ENCODE data around the gene CACHD1. TPM values are rescaled to one million over a fixed set of nuclear protein-coding genes. Genes with fewer than 3 reads are reported as not detected.
"Not testable (repeated sequence)": the region's sequence is repeated elsewhere in the genome, so short reads cannot be mapped to it uniquely, and the experiment has no call there.

CACHD1 gene
- total and polyA plus RNA-seq, 4 donors = 4.7 to 49.6 (median 12.5) TPM

- Histone ChIP-seq H3K9ac (ENCODE audit: insufficient read depth in 1 of 2, low read length in 2 of 2) (no peak overlapping the region), H3K4me1 (ENCODE audit: control insufficient read depth in 5 of 5, insufficient read depth in 5 of 5, low read length in 5 of 5) (peaks cover 0 to 13% (median 6%) of the 10 kb centered on the region in 5 donors), H3K4me3 (no peak overlapping the region), H3K36me3 (ENCODE audit: control insufficient read depth in 4 of 4, insufficient read depth in 4 of 4, low read length in 4 of 4) (peaks cover 0 to 18% (median 6%) of the 10 kb centered on the region in 4 donors), H3K9me3 (ENCODE audit: control insufficient read depth in 4 of 4, insufficient read depth in 3 of 4, low read length in 3 of 4) (peaks cover 0 to 8% (median 0%) of the 10 kb centered on the region in 4 donors), H3K27me3 (ENCODE audit: control insufficient read depth in 3 of 3, insufficient read depth in 3 of 3, low read length in 2 of 3) (no peaks in the 10 kb centered on the region), H3K27ac (ENCODE audit: low read depth in 1 of 2, low read length in 1 of 2) (no peak overlapping the region)
- no peak for TF ChIP-seq CTCF (IDR thresholded peaks at IDR 0.05; ENCODE audit: control extremely low read depth, extremely low read depth)
- 63 to 64% methylated on average over 1 of the region's 1 CpG for WGBS, 2 donors
- DNase-seq = peak; percentile 22 to 84 (median 60)
- peak; percentile 45 for ATAC-seq (ENCODE audit: insufficient read depth, low FRiP score)
Observed at GRCh38 chr1:64608005-64608650, 138.2 kb downstream of the CACHD1 start.

- Histone ChIP-seq H3K27ac (ENCODE audit: low read depth in 1 of 2, low read length in 1 of 2) (no peak overlapping the region), H3K4me1 (ENCODE audit: control insufficient read depth in 5 of 5, insufficient read depth in 5 of 5, low read length in 5 of 5) (peaks cover 0 to 13% (median 6%) of the 10 kb centered on the region in 5 donors), H3K27me3 (ENCODE audit: control insufficient read depth in 3 of 3, insufficient read depth in 3 of 3, low read length in 2 of 3) (no peaks in the 10 kb centered on the region), H3K9ac (ENCODE audit: insufficient read depth in 1 of 2, low read length in 2 of 2) (no peak overlapping the region), H3K9me3 (ENCODE audit: control insufficient read depth in 4 of 4, insufficient read depth in 3 of 4, low read length in 3 of 4) (peaks cover 0 to 8% (median 0%) of the 10 kb centered on the region in 4 donors), H3K4me3 (no peak overlapping the region), H3K36me3 (ENCODE audit: control insufficient read depth in 4 of 4, insufficient read depth in 4 of 4, low read length in 4 of 4) (peaks cover 0 to 18% (median 6%) of the 10 kb centered on the region in 4 donors)
- no peak for TF ChIP-seq CTCF (IDR thresholded peaks at IDR 0.05; ENCODE audit: control extremely low read depth, extremely low read depth)
- WGBS, 2 donors = 70 to 77% methylated on average over 6 of the region's 6 CpGs
- DNase-seq (no peak), ATAC-seq (ENCODE audit: insufficient read depth, low FRiP score) (no peak)
Observed at GRCh38 chr1:64608651-64609048, 138.7 kb downstream of the CACHD1 start.

GRCh38 chr1:64610950-64611349 lies 141.0 kb downstream of the CACHD1 start:
- H3K36me3 ChIP-seq (ENCODE audit: control insufficient read depth in 4 of 4, insufficient read depth in 4 of 4, low read length in 4 of 4) = peaks cover 0 to 20% (median 6%) of the 10 kb centered on the region in 4 donors
- H3K4me3 ChIP-seq; H3K27ac ChIP-seq (ENCODE audit: low read depth in 1 of 2, low read length in 1 of 2); H3K27me3 ChIP-seq (ENCODE audit: control insufficient read depth in 3 of 3, insufficient read depth in 3 of 3, low read length in 2 of 3); H3K9ac ChIP-seq (ENCODE audit: insufficient read depth in 1 of 2, low read length in 2 of 2); DNase-seq; ATAC-seq (ENCODE audit: insufficient read depth, low FRiP score); H3K9me3 ChIP-seq (ENCODE audit: control insufficient read depth in 4 of 4, insufficient read depth in 3 of 4, low read length in 3 of 4): not testable (repeated sequence)
- peaks cover 0 to 13% (median 6%) of the 10 kb centered on the region in 5 donors for H3K4me1 ChIP-seq (ENCODE audit: control insufficient read depth in 5 of 5, insufficient read depth in 5 of 5, low read length in 5 of 5)
- WGBS, 2 donors = 94 to 98% methylated on average over 3 of the region's 3 CpGs

- Histone ChIP-seq H3K9me3 (ENCODE audit: control insufficient read depth in 4 of 4, insufficient read depth in 3 of 4, low read length in 3 of 4) (peaks cover 0 to under 1% (median 0%) of the 10 kb centered on the region in 4 donors), H3K4me3 (no peak overlapping the region), H3K27ac (ENCODE audit: low read depth in 1 of 2, low read length in 1 of 2) (no peak overlapping the region), H3K4me1 (ENCODE audit: control insufficient read depth in 5 of 5, insufficient read depth in 5 of 5, low read length in 5 of 5) (peaks cover 0 to 1% (median 0%) of the 10 kb centered on the region in 5 donors), H3K36me3 (ENCODE audit: control insufficient read depth in 4 of 4, insufficient read depth in 4 of 4, low read length in 4 of 4) (peaks cover 0 to 5% (median under 1%) of the 10 kb centered on the region in 4 donors), H3K27me3 (ENCODE audit: control insufficient read depth in 3 of 3, insufficient read depth in 3 of 3, low read length in 2 of 3) (no peaks in the 10 kb centered on the region), H3K9ac (ENCODE audit: insufficient read depth in 1 of 2, low read length in 2 of 2) (no peak overlapping the region)
- 34 to 51% methylated on average over 2 of the region's 2 CpGs for WGBS, 2 donors
- TF ChIP-seq CTCF (IDR thresholded peaks at IDR 0.05; ENCODE audit: control extremely low read depth, extremely low read depth) = no peak
- DNase-seq = no peak
- no peak for ATAC-seq (ENCODE audit: insufficient read depth, low FRiP score)
Observed at GRCh38 chr1:64616039-64616438, 146.1 kb downstream of the CACHD1 start.

Measured in lung (tissue), 12 donors.